ENCODE measurements around the gene NEDD9. TPM values are rescaled to one million over a fixed set of nuclear protein-coding genes. Genes with fewer than 3 reads are reported as not detected.
A peak's percentile ranks its signal among the peaks of the same experiment; 100 is the strongest.

Gene NEDD9
- total and polyA plus RNA-seq, 2 of the 13 experiments (the other 11 are each of a cell fraction or from before 2014, with no cell fraction given): 27.1 to 389 TPM

DNA sequence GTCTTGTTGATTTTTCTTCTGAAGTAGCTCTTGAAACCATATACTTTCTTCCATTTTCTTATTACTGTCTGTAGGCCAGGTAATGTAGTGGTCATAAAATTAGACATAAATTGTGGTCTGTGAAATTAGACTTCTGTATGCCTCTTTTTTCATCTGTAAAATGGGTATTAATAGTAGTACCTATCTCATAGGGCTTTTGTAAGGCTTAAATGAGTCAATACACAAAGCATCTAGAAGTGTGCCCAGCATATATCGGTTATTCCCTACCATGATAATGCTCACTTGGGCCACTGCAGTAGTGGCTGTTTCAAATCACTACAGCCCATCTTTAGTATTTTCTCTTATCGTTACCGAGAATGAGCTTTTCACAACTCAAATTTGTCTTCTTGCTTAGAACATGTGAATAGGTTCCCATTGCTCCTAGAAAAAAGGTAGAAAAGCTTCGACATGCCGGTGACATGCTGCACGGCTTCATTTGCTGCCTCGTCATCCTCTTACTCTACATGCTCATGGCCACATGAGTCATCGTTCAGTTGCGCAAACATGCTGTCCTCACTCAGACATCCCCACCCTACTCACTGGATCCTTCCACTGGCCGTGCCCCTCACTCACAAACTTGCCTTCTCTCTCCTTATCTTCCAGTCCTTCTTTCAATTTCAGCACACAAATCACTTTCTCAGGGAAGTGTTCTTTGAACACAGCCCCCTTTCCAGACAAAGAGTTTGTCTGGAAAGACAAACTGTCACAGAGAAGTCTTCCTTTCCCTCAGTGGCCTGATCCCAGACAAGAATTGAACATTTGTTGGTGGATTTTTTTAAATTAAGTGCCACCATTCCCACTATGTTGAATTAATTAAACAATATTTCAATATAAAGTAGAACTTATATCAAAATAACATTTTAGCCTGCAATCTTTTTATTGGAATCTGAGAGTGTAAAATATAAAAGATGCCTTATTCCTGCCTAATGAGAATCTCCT, 88.8 kb downstream of the NEDD9 start (continued):
- TF ChIP-seq ZMYM2 (CRISPR knock-in tag; IDR thresholded peaks at IDR 0.05): peak; percentile 39; the same call in 1 of the 2 replicates
- TF ChIP-seq KDM3A (CRISPR knock-in tag; IDR thresholded peaks at IDR 0.05; ENCODE audit: low read depth): peak; percentile 68; the same call in 1 of the 2 replicates
- TF ChIP-seq ZBTB7A (CRISPR knock-in tag; IDR thresholded peaks at IDR 0.05): 0 out of 2 replicates have a peak, but pooled peaks have one; percentile 57
- no peak for TF ChIP-seq FOXM1 (CRISPR knock-in tag; IDR thresholded peaks at IDR 0.05)
- TF ChIP-seq ZNF839 (CRISPR knock-in tag; IDR thresholded peaks at IDR 0.05; ENCODE audit: borderline replicate concordance): no peak
- TF ChIP-seq HOXA7 (CRISPR knock-in tag; IDR thresholded peaks at IDR 0.05): no peak
- TF ChIP-seq, protein P1, sequence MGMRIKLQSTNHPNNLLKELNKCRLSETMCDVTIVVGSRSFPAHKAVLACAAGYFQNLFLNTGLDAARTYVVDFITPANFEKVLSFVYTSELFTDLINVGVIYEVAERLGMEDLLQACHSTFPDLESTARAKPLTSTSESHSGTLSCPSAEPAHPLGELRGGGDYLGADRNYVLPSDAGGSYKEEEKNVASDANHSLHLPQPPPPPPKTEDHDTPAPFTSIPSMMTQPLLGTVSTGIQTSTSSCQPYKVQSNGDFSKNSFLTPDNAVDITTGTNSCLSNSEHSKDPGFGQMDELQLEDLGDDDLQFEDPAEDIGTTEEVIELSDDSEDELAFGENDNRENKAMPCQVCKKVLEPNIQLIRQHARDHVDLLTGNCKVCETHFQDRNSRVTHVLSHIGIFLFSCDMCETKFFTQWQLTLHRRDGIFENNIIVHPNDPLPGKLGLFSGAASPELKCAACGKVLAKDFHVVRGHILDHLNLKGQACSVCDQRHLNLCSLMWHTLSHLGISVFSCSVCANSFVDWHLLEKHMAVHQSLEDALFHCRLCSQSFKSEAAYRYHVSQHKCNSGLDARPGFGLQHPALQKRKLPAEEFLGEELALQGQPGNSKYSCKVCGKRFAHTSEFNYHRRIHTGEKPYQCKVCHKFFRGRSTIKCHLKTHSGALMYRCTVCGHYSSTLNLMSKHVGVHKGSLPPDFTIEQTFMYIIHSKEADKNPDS (CRISPR knock-in tag; IDR thresholded peaks at IDR 0.05): 0 out of 2 replicates have a peak, but pooled peaks have one; percentile 71
- TF ChIP-seq FOXC1 (CRISPR knock-in tag; IDR thresholded peaks at IDR 0.05; ENCODE audit: borderline replicate concordance): peak; percentile 68; the same call in 1 of the 2 replicates
- TF ChIP-seq ZNF883 (CRISPR knock-in tag; IDR thresholded peaks at IDR 0.05; ENCODE audit: not compliant biosample characterization): no peak
- TF ChIP-seq SRSF4 (IDR thresholded peaks at IDR 0.05; ENCODE audit: low read depth, low read length, poor library complexity, severe bottlenecking): no peak
- no peak for TF ChIP-seq GTF2F1 (IDR thresholded peaks at IDR 0.05; ENCODE audit: low read length)
- TF ChIP-seq PATZ1 (CRISPR knock-in tag; IDR thresholded peaks at IDR 0.05): peak; percentile 56; the same call in 1 of the 2 replicates
- no peak for TF ChIP-seq PHF8 (CRISPR knock-in tag; IDR thresholded peaks at IDR 0.05)
- TF ChIP-seq ARNT2 (CRISPR knock-in tag; IDR thresholded peaks at IDR 0.05; ENCODE audit: low read depth): peak; percentile 64; the same call in 1 of the 2 replicates
- no peak for TF ChIP-seq RARG (CRISPR knock-in tag; IDR thresholded peaks at IDR 0.05; ENCODE audit: low read depth)
- TF ChIP-seq GATAD2A (CRISPR knock-in tag; IDR thresholded peaks at IDR 0.05): peak; percentile 92
- TF ChIP-seq HMG20B (CRISPR knock-in tag; conservative IDR thresholded peaks at IDR 0.05): 0 out of 2 replicates have a peak, but pooled peaks have one; percentile 43
- no peak; the same call in 1 of the 2 replicates for TF ChIP-seq XBP1 (CRISPR knock-in tag; IDR thresholded peaks at IDR 0.05)
- TF ChIP-seq FOXA1 (IDR thresholded peaks at IDR 0.05): no peak
- peak; percentile 55; the same call in 1 of the 2 replicates for TF ChIP-seq FOXA1 (CRISPR knock-in tag; IDR thresholded peaks at IDR 0.05)
- peak; percentile 42; the same call in 1 of the 2 replicates for TF ChIP-seq SIX4 (CRISPR knock-in tag; IDR thresholded peaks at IDR 0.05)
- TF ChIP-seq, protein P2, sequence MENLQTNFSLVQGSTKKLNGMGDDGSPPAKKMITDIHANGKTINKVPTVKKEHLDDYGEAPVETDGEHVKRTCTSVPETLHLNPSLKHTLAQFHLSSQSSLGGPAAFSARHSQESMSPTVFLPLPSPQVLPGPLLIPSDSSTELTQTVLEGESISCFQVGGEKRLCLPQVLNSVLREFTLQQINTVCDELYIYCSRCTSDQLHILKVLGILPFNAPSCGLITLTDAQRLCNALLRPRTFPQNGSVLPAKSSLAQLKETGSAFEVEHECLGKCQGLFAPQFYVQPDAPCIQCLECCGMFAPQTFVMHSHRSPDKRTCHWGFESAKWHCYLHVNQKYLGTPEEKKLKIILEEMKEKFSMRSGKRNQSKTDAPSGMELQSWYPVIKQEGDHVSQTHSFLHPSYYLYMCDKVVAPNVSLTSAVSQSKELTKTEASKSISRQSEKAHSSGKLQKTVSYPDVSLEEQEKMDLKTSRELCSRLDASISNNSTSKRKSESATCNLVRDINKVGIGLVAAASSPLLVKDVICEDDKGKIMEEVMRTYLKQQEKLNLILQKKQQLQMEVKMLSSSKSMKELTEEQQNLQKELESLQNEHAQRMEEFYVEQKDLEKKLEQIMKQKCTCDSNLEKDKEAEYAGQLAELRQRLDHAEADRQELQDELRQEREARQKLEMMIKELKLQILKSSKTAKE (CRISPR knock-in tag; IDR thresholded peaks at IDR 0.05; ENCODE audit: borderline replicate concordance): peak; percentile 34; the same call in 1 of the 2 replicates
- TF ChIP-seq, protein P3, sequence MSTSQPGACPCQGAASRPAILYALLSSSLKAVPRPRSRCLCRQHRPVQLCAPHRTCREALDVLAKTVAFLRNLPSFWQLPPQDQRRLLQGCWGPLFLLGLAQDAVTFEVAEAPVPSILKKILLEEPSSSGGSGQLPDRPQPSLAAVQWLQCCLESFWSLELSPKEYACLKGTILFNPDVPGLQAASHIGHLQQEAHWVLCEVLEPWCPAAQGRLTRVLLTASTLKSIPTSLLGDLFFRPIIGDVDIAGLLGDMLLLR (CRISPR knock-in tag; IDR thresholded peaks at IDR 0.05): no peak

Measured in HepG2 (cell line).